ENCODE data around the gene LCN6.

LCN6 gene

DNA sequence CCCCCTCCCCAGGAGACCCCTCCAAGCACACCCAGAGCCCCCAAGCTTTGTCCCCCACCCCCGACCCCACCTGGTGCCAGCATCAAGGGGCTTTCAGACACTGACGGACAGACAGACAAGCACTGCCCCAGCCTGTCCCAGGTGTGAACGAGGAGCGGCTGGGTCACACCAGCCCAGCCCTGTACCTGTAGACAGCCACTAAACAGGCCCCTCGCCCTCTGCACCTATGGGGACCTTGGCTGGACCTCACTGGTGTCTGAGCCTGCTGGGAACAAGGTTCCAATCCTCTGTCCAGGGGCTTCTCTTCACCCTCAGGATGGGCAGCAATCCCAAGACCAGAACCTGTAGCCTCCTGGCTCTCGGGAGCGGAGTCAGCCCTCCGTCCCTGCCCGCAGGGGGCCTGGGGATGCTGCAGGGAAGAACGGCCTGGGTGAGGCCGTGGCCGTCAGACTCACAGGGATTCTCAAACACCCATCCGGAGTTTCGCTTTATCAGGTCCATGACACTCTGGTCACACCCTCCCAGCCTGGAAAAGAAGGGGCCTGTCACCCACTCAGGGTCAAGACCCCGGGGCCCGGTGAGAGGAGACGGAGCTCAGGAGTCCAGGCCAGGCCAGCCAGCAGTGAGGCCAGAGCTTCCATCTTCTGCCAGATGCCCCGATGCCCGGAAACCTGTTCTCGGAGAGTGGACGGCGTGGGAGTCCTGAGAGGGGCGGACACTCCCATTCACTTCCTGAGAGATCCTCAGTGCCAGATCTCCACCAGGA lies 2.8 kb downstream of the LCN6 start:
- in situ Hi-C loops (cut with MboI; ENCODE audit: low sequenced_read_pairs): no loop called here

DNA sequence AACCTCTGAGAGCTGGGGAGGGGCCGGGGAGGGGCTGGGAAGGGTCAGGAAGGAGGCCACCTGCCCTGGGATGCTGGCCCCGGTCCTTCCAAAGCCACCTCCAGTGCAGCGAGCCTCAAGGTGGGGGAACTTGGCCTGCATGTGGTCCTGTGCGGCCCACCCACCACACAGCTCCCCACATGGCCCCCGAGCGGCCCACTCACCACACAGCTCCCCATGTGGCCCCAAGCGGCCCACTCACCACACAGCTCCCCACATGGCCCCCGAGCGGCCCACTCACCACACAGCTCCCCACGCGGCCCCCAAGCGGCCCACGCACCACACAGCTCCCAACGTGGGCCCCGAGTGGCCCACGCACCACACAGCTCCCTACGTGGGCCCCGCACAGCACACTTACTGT lies 3.6 kb downstream of the LCN6 start:
- in situ Hi-C loops (cut with MboI; ENCODE audit: low sequenced_read_pairs): no loop called here

DNA sequence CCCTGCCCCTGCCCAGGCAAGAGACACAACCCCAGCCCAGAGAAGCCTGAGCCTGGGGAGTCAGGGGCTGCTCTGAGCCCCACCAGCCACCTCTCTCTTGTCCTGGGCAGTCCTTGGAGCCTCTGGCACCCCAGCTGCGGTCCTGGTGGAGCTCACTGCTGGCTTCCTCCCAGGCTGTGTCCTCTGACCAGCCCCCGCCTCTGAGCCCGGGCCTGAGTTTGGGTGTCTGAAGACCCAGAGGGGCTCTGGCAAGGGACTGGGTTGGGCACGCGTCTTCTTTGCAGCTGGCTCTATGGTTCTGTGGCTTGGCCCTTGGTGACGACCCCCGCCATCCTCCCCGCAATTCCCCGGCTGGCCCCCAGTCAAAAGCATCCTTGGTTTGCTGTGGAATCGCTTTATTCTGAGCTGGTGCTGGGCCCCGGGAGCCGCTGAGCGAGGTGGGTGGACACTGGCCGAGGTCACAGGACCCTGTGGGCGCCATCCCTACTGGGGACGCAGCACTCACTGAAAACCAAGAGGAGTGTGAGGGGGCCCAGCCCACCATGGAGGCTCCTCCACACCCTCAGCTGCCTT lies 4.6 kb downstream of the LCN6 start:
- in situ Hi-C loops (cut with MboI; ENCODE audit: low sequenced_read_pairs): no loop called here

DNA sequence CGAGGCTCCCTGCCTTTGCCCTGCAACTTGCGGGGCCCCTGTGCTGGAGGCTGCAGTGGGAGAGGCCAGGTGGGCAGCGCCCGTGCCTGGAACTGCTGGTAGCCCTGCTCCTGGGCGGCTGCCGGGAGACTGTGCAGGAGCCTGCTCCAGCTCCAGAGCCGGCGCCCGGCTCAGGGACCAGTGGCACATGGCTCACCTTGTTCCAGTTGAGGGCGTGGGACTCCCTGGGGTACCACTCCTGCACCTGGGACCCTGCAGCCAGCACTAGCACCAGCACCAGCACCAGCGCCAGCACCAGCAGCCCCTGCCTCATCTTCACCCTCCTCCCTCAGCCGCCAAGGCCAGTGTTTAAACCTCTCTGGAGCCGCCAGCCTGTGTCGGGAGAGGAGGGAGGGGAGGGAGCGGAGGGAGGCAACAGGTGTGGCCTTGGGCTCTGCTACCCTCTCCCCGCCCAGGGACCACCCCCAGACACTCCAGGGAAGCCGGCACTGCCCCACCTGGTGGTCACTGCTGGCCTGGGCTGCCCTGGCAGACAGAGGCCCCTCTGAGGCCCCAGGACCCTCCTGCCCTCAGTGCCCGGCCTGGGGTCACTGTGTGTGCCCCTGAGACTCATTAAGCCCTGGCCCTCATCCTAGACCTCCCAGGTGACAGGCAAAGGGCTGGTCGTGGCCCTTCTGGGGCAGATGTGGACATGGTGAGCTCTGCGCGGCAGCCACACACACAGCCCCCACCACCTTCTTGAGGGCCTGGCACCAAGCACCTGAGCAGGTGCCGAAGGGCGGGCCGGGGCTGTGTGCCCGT lies 5.5 kb downstream of the LCN6 start, which contains the start of gene LCN10:
LCN10 (minus strand) TSS at position 350 of the 801 bp plus-strand sequence; CDS start at position 313, 37 bp downstream.
- in situ Hi-C loops (cut with MboI; ENCODE audit: low sequenced_read_pairs): no loop called here

DNA sequence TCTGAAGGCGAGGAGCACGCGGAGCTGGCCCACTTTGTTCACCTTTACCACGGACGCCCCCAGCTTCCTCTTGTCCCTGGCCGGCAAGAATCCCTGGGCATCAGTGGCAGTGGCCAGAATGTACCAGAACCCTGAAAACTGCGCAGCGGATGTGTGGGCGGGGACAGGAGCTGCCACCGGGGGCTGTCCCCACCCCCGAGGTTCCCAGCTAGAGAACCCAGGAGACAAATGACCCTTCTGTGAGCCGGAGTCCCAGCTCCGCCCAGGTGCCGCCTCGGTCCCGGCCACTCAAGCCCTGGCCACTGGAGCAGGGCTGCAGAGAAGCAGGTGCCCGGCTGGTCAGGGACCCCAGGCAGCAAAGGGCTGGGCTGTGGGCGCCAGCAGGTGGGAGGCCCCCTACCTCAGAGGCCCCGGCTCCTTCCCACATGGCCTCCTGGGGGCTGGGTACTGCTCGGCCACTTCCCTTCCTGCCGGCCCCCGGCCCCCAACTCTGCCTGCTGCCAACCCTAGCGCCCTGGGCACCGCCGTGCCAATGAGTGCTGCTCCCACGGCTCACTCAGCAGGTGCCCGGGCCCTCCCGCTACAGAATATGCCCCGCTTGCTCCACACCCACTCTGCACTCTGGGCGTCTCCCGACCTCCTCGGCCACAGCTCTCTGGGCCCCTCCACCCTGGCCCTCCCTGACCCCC lies 6.3 kb downstream of the LCN6 start:
- in situ Hi-C loops (cut with MboI; ENCODE audit: low sequenced_read_pairs): no loop called here

DNA sequence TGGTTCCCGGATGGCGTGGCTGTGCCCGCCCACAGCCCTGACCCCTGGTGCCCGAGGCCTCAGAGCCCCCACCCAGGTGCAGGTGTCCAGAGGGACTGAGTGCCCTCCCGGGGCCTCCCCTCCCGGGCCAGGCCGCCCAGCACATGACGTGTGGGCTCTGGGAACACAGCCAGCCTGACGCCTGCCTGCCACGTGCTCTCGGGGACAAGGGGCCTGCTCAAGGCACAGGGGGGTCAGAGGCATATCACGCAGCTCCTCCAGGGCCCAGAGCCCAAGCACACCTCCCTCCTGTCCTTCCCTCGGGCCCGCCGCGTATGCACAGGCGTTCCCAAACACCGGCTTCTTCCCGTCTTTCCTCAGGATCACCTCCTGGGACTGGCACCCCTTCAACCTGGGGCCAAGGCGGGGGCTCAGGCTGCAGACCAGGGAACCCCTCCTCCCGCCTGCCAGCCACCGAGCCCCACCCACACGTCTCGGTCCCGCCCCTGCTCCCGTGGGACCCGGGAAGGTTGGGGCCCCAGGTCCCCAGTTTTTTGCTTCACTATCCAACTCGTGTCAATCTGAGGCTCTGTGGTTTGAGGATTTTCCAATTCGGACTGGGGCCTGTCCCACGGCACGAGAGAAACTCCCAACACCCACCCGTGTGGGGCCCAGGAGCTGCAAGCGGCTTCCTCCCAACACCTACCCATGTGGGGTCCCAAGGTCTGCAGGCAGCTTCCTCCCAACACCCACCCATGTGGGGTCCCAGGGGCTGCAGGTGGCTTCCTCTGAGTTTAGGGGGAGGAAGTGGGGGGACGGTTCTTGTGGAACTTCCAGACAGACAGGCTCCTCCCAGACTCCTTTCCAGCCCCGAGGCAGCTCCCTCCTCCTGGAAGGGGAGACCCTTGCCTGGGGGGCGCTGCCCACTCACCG lies 7.1 kb downstream of the LCN6 start:
- in situ Hi-C loops (cut with MboI; ENCODE audit: low sequenced_read_pairs): no loop called here

DNA sequence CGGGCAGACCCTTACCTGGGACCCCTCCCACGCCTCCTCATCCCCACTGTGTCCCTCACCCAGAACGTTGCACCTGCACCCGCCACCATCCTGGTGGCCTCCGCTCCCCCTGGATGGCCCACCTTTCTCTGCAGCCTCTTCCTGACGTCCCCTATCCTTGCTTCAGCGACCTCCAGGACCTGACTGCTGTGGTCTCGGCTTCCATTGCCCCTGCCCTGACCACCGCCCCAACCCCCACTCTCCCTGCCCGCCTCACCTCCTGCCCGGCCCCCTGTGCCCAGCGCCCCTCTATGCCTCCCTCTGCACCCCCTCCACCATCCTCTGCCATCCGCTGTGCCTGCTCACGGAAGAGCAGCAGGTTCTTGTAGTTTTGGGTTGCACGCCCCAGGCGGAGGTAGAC lies 7.8 kb downstream of the LCN6 start:
- in situ Hi-C loops (cut with MboI; ENCODE audit: low sequenced_read_pairs): no loop called here

DNA sequence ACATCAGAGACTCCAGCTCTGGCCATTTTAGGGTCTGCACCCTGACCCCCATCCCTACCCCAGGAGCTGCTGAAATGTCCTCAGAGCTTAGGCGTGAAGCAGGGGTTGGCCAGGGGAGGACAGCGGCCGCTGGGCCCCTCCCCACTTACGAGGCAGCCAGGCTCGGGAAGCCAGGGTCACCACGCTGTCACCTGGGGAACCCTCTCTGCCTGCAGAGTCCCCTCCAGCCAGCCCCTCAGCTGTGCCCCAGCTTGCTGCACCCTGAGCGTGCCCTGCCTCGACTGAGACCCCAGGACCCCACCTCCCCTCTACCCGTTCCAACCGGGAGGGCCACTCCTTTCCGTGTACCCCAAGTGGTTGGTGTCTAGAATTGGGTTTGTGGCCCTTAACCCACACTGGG lies 8.3 kb downstream of the LCN6 start:
- in situ Hi-C loops (cut with MboI; ENCODE audit: low sequenced_read_pairs): no loop called here

DNA sequence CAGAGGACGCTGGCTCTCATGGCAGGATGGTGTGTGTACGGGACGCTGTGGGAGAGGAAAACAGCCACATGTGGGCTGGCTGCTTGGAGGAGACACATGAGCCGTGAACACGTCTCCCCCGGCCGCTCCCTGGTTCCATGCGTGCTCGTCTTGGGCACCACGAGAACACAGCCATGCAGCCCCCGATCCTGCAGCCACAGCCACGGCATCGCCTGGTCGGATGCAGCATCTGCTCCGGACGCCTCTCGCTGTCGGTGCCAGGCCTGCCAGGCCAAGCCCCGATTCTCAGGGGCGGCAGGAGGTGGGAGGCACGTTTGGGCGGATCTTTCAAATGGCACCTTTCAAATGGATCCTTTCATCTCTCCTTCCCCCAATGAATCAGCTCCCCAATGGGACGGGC lies 8.8 kb downstream of the LCN6 start:
- in situ Hi-C loops (cut with MboI; ENCODE audit: low sequenced_read_pairs): no loop called here

DNA sequence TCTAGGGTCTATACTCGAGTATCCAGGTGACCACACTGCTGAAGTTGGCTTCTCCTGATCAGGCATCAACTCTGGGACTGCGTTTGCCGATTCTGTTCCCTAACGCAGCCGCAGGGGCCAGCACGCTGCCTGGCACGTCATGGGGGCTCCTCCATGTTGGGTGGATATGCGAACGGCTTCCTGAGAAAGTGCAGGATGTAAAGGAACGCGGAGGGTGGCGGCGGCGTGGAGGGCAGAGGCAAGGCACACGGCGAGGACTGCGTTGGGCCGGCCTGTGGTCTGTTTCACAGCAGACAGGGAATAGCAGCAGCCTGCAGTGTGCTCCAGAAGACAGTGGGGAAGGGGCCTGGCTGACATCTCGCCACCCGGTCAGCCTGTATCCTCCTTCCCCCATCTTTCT lies 9.4 kb downstream of the LCN6 start:
- in situ Hi-C loops (cut with MboI; ENCODE audit: low sequenced_read_pairs): no loop called here

DNA sequence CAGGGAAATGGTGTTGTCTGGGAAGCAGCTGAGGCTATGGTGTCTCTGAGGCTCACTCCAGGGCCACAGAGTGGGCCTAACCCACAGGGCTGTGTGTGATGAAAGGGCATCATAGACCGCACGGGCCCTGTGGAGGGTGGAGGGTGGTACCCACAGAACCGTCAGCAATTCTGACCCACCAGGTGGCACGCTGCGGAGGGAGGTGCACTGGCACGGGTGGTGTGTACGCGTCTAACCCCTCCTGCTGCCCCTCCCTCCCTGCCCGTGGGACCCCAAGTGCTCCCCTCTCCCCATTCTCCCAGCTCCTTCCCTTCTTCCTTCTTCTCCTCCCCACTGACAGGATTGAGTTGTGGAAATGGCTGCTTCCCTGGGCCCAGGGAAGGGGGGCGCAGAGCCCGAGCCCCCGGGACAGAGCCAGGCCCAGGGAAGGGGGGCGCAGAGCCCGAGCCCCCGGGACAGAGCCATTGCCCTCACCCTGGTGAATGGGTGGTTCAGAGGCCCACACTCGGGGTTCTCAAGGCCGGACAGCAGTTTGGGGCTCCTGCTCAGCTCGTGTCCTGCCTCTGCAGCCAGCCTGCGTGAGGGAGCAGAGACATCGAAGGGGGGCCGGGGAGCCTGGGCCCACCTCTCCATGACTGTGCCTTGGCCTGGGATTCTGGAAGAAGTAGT lies 12.4 kb downstream of the LCN6 start:
- in situ Hi-C loops (cut with MboI; ENCODE audit: low sequenced_read_pairs): no loop called here

DNA sequence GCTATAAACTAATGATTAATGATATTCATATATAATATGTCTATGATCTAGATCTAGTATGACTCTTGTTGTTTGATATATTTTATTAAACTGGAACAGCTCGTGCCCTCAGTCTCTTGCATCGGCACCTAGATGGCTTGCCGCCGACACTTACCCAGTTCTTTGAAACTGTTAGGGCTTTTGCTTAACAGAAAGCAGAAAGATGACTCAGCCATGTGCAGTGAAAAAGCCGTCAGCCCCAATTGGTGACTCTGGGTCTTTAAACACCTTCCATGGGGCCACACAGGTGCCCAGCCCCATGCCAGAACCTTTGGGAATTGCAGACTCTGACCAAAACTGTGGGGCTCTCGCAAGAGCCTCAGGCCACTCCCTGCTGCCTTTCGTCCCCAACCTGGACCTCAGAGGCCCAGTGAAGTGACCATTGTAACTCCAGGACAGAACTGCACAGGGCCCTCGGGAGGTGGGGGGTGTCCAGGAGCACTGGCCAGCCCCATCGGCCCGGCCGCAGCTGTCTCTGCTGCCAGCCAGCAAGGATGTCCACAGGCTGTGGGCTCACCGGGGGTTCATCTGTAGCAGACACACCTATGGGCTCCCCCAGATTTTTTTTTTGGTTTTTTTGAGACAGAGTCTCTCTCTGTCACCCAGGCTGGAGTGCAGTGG lies 13.4 kb downstream of the LCN6 start:
- in situ Hi-C loops (cut with MboI; ENCODE audit: low sequenced_read_pairs): no loop called here

DNA sequence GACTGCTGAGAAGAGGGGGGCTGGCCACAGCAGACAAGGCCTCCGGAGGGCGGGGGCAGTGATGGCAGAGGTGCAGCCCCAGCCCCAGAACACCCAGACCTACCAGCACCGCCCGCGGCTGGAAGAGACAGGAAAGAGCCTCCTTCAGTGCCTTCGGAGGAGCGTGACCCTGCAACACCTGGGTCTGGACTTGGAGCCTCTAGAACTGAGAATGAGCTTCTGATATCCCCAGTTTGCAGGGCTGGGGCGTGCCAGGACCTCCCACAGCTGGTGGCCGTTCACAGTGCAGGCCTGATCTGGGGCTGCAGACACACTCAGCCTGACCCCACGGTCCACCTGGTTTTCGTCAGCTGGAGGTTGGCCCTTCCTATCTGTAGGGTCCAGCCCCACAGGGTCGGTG lies 14.7 kb downstream of the LCN6 start:
- in situ Hi-C loops (cut with MboI; ENCODE audit: low sequenced_read_pairs): no loop called here

DNA sequence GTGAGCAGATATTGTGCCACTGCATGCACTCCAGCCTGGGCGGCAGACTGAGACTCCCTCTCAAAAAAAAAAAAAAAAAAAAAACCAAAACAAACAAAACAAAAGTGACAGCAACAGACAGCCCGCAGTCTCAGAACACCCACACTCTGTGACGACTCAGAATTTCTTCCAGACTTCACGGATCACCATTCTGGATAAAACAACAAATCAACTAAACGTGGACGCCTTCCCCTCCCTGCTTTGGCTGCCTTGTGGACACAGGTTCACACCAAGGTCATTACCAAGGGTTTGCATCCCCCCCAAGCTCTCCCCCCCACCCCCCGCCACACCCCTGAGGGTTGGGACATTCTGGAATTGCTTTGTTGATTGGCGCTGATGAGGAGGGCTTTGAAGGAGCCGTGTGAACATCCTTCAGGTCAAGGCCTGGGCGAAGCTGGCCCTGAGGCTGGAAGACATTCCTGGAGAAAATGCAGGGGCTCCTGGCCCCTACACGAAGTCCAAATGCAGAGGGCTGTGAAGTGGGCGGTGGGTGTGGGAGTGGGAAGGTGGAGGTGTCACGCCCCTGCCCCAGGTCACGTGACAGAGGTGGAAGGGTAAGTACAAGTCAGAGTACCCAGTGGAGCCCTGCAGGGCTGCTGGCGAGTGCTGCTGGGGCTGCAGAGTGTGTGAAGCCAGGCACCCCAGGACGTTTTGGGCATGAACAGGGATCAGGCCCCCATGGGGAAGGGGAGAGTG lies 15.7 kb downstream of the LCN6 start:
- in situ Hi-C loops (cut with MboI; ENCODE audit: low sequenced_read_pairs): no loop called here

DNA sequence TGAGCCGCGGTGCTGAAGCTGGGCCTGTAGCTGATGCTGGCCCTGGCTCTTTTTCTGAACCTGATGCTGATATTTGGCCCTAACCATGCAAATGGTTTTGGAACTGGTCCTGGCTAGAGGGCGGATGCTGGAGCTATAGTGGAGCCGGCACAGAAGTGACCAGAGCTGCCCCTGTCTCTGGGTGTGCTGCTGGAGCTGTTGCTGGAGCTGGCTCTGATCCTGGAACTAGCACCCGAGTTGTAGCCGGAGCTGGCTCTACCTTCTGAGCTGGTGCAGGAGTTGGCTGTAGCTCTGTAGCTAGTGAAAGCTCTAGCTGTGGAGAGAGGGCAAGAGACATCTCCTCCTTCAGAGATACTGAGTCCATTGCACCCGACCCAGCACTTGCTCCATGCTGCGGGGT lies 18.4 kb downstream of the LCN6 start:
- in situ Hi-C loops (cut with MboI; ENCODE audit: low sequenced_read_pairs): no loop called here

DNA sequence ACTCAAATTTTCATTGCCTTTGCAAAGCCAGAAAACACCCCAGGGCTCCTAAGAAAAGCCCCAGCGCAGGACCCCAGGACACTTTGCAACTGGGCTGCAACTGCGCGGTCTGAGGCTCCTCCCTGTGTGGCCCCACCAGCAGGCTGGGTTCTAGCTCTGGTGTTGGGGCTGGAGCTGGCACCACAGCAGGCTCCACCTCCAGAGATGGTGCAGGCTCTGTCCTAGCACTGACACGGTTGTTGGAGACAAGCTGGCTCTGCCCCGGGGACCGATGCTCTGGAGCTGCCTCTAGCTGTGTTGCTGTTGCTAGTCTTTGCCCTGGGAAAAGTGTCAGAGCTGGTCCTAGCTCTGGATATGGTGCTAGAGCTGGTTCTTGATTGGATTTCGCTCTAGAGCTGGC lies 19.2 kb downstream of the LCN6 start:
- in situ Hi-C loops (cut with MboI; ENCODE audit: low sequenced_read_pairs): no loop called here

DNA sequence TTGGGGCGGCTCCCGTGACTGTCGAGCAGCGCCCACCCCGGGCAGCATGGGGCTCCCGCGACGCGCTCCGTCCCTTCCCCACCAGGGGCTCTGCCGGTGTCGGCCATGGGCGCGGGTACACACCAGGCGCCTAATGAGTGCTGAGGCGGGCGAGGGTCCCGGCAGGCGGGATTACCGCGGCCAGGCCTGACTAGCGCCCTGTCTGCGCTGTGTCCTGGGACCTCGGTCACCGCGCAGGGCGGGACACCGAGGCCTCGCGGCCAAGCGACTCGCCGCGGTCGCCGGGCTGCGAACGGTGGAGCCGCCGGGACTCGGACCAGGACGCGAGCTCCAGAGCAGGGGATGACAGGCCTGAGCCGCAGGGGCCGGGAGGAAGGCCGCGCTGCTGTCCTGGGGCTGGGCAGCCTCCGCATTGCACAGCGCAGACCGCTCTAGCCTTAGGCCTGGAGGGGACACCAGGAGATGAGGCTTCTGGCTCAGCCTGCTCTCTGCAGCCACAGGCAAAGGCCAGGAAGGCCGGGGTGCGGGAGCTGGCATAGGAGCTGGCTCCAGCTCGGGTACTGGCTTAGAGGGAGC lies 19.7 kb downstream of the LCN6 start:
- in situ Hi-C loops (cut with MboI; ENCODE audit: low sequenced_read_pairs): no loop called here

DNA sequence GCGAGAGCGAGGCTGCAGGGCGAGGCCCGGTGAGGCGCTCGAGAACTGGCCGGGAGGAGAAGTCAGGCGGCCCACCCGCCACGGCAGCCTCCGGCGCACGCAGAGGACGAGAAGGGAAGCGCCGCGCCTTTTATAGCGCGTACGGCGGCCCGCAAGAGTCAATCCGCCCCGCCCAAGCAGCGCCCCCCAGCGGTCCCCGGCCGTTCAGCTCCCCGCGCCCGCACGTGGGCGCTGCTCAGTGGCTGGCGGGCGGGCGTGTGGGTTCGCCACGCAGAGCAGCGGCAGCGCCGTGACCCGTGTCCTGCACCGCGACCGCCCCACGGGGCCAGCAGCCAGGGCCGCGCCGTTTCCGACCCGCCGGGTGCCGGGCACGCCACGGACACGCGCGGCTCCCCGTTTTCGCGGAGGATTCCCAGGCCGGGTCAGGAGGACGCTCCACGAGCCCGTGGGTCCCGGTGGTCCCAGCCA lies 20.2 kb downstream of the LCN6 start:
- in situ Hi-C loops (cut with MboI; ENCODE audit: low sequenced_read_pairs): no loop called here

Data from hTERT RPE-1 (cell line).